H1 (cell line): ENCODE results near the gene SLC15A2. TPM values are rescaled to one million over a fixed set of nuclear protein-coding genes. Genes with fewer than 3 reads are reported as not detected.

ENCODE experiments used
- CTCF ChIA-PET: fragments of 300-600 bp; sonication (Branson Sonifier 250); formaldehyde crosslinking; loops from one replicate; lab custom pipeline; 2021; ENCODE audit not compliant: partially characterized antibody; lab: Charles Lee
- POLR2A ChIA-PET: fragments of 300-600 bp; sonication (Branson Sonifier 250); formaldehyde crosslinking; loops from one replicate; lab custom pipeline; 2021; ENCODE audit warnings: inconsistent platforms; ENCODE audit not compliant: partially characterized antibody; lab: Charles Lee
- DNase-seq, 2 experiments: peaks; one replicate each; pipeline versions ENCODE4 v3.0.0 to v3.0.0-alpha.2; 2010 to 2022; ENCODE audit warnings: low spot score in 2 of 2, low read depth in 1 of 2, mixed read lengths in 1 of 2
- FAIRE-seq: peaks from 2 replicates; lab custom pipeline; 2011; peaks lifted over from hg19 to GRCh38; lab: Jason Lieb, UNC
- H2AFZ ChIP-seq: 2 replicates; pipeline ENCODE4 v1.8.1; 2012; ENCODE audit warnings: low read length, inconsistent platforms
- H2AK5ac ChIP-seq: 2 replicates; pipeline ENCODE4 v1.6.1; 2013; ENCODE audit warnings: low read depth, low read length
- H2BK120ac ChIP-seq: replicated peaks from 2 replicates; pipeline ENCODE3; 2013; ENCODE audit warnings: low read depth, low read length, inconsistent platforms
- H2BK12ac ChIP-seq: 2 replicates; pipeline ENCODE4 v1.6.1; 2013; ENCODE audit warnings: low read depth, low read length
- H2BK15ac ChIP-seq: 2 replicates; pipeline ENCODE4 v1.6.1; 2013; ENCODE audit warnings: low read length
- H2BK20ac ChIP-seq: 2 replicates; pipeline ENCODE4 v1.6.1; 2013; ENCODE audit warnings: low read length
- H2BK5ac ChIP-seq: 2 replicates; pipeline ENCODE4 v1.6.1; 2013; ENCODE audit warnings: low read depth, low read length
- H3K14ac ChIP-seq: 2 replicates; pipeline ENCODE4 v1.6.1; 2013; ENCODE audit warnings: inconsistent platforms; ENCODE audit not compliant: insufficient read length
- H3K18ac ChIP-seq: 2 replicates; pipeline ENCODE4 v1.6.1; 2013; ENCODE audit warnings: low read length; ENCODE audit errors: extremely low read depth
- H3K23ac ChIP-seq: 2 replicates; pipeline ENCODE4 v1.6.1; 2013; ENCODE audit warnings: inconsistent platforms; ENCODE audit not compliant: insufficient read length
- H3K23me2 ChIP-seq: 2 replicates; pipeline ENCODE4 v1.6.1; 2013; ENCODE audit warnings: low read depth, low read length
- H3K27ac ChIP-seq: 2 replicates; pipeline ENCODE4 v1.6.1; 2011; ENCODE audit warnings: low read depth, low read length, inconsistent platforms
- H3K27me3 ChIP-seq, 4 experiments: replicated peaks in 1 of 4; 1 replicate in 1 of 4; 2 replicates in 3 of 4; pipeline versions ENCODE4 v1.6.1 to v1.8.1; 2011 to 2013; ENCODE audit warnings: low read length in 3 of 4, mild to moderate bottlenecking in 3 of 4, inconsistent platforms in 2 of 4, mixed read lengths in 2 of 4, moderate library complexity in 1 of 4; ENCODE audit not compliant: control insufficient read depth in 3 of 4, insufficient read depth in 3 of 4; ENCODE audit errors: extremely low read depth in 1 of 4
- H3K36me3 ChIP-seq, 4 experiments: 2 replicates each; pipeline versions ENCODE4 v1.6.1 to v1.8.1; 2011 to 2013; ENCODE audit warnings: mild to moderate bottlenecking in 4 of 4, low read length in 3 of 4, moderate library complexity in 2 of 4, control low read depth in 1 of 4, inconsistent platforms in 1 of 4; ENCODE audit not compliant: insufficient read depth in 4 of 4, control insufficient read depth in 2 of 4
- H3K4ac ChIP-seq: replicated peaks from 2 replicates; pipeline ENCODE3; 2013; ENCODE audit warnings: low read length, low read depth, mixed read lengths, inconsistent platforms; ENCODE audit not compliant: insufficient read length
- H3K4me1 ChIP-seq, 4 experiments: replicated peaks in 1 of 4; 1 replicate in 1 of 4; 2 replicates in 3 of 4; pipeline versions ENCODE4 v1.6.1 to v1.8.1; 2011 to 2013; ENCODE audit warnings: low read length in 3 of 4, inconsistent platforms in 2 of 4, mixed read lengths in 1 of 4; ENCODE audit not compliant: insufficient read depth in 4 of 4, control insufficient read depth in 3 of 4
- H3K4me2 ChIP-seq, 2 experiments: 2 replicates each; pipeline versions ENCODE4 v1.6.1 to v1.8.1; 2011 to 2013; ENCODE audit warnings: low read depth in 2 of 2, low read length in 2 of 2, control low read depth in 1 of 2, inconsistent platforms in 1 of 2, mild to moderate bottlenecking in 1 of 2; ENCODE audit not compliant: insufficient read depth in 1 of 2
- H3K4me3 ChIP-seq, 4 experiments: fragments of 200-600, 300-600 bp in 1 of 4; sonication (generic), shearing (Covaris generic), sonication (Bioruptor Twin) in 1 of 4; 2 replicates each; pipeline versions ENCODE4 v1.5.1 to v1.8.1; 2011 to 2016; ENCODE audit warnings: low read length in 4 of 4, low read depth in 3 of 4, control low read depth in 2 of 4, inconsistent platforms in 2 of 4, mild to moderate bottlenecking in 2 of 4, mixed read lengths in 1 of 4, moderate library complexity in 1 of 4; ENCODE audit not compliant: insufficient read depth in 2 of 4; ENCODE audit errors: extremely low read depth in 1 of 4
- H3K56ac ChIP-seq: replicated peaks from 2 replicates; pipeline ENCODE3; 2013; ENCODE audit warnings: low read depth, mild to moderate bottlenecking, mixed read lengths, low read length, inconsistent platforms; ENCODE audit not compliant: insufficient read length
- H3K79me1 ChIP-seq: 2 replicates; pipeline ENCODE4 v1.6.1; 2013; ENCODE audit warnings: low read depth, low read length, control low read depth
- H3K79me2 ChIP-seq, 2 experiments: 2 replicates each; pipeline versions ENCODE4 v1.6.1 to v1.8.1; 2012 to 2013; ENCODE audit warnings: low read length in 2 of 2, mild to moderate bottlenecking in 2 of 2, inconsistent platforms in 1 of 2; ENCODE audit not compliant: insufficient read depth in 2 of 2, control insufficient read depth in 1 of 2
- H3K9ac ChIP-seq, 4 experiments: replicated peaks in 1 of 4; 1 replicate in 1 of 4; 2 replicates in 3 of 4; pipeline versions ENCODE4 v1.6.1 to v1.8.1; 2011 to 2013; ENCODE audit warnings: low read depth in 3 of 4, low read length in 3 of 4, control low read depth in 2 of 4, mild to moderate bottlenecking in 2 of 4, moderate library complexity in 2 of 4, inconsistent platforms in 1 of 4; ENCODE audit errors: extremely low read depth in 1 of 4
- H3K9me3 ChIP-seq, 2 experiments: 2 replicates each; pipeline versions ENCODE4 v1.6.1 to v1.8.1; 2012 to 2013; ENCODE audit warnings: mild to moderate bottlenecking in 2 of 2, moderate library complexity in 2 of 2, control low read depth in 1 of 2, inconsistent platforms in 1 of 2, low read depth in 1 of 2, low read length in 1 of 2, mixed read lengths in 1 of 2; ENCODE audit not compliant: insufficient read depth in 2 of 2
- H4K20me1 ChIP-seq, 2 experiments: replicated peaks in 1 of 2; 2 replicates each; pipeline versions ENCODE3 to v1.8.1; 2011 to 2013; ENCODE audit warnings: inconsistent platforms in 2 of 2, low read length in 2 of 2, mild to moderate bottlenecking in 1 of 2; ENCODE audit not compliant: insufficient read depth in 2 of 2, control insufficient read depth in 1 of 2
- H4K5ac ChIP-seq: 2 replicates; pipeline ENCODE4 v1.6.1; 2013; ENCODE audit warnings: low read length, low read depth, mixed read lengths, inconsistent platforms; ENCODE audit not compliant: insufficient read length
- H4K8ac ChIP-seq: 2 replicates; pipeline ENCODE4 v1.8.0; 2013; ENCODE audit warnings: mild to moderate bottlenecking, moderate library complexity, low read length, inconsistent platforms; ENCODE audit not compliant: insufficient read depth; ENCODE audit errors: extremely low read depth
- H4K91ac ChIP-seq: replicated peaks from 2 replicates; pipeline ENCODE3; 2013; ENCODE audit warnings: low read length, mixed read lengths, inconsistent platforms; ENCODE audit not compliant: insufficient read length
- ATF3 ChIP-seq: IDR thresholded peaks from 2 replicates; pipeline ENCODE4 v1.6.1; 2011; ENCODE audit warnings: low read depth, mild to moderate bottlenecking, low read length; ENCODE audit not compliant: insufficient read depth
- CHD2 ChIP-seq: IDR thresholded peaks from 2 replicates; pipeline ENCODE4 v1.6.1; 2012; ENCODE audit warnings: low read length, improper control_type of control experiment
- CREB1 ChIP-seq: IDR thresholded peaks from 2 replicates; pipeline ENCODE4 v1.6.1; 2012; ENCODE audit warnings: inconsistent platforms
- FOSL1 ChIP-seq: IDR thresholded peaks from 2 replicates; pipeline ENCODE4 v1.6.1; 2011; ENCODE audit warnings: mild to moderate bottlenecking, low read depth, low read length, moderate library complexity; ENCODE audit not compliant: insufficient read depth
- POLR2A ChIP-seq, 2 experiments: IDR thresholded peaks; 1 replicate in 1 of 2; 2 replicates in 1 of 2; pipeline ENCODE4 v1.6.1; 2011; ENCODE audit warnings: low read depth in 2 of 2, low read length in 2 of 2, mild to moderate bottlenecking in 2 of 2; ENCODE audit errors: control extremely low read depth in 1 of 2
- POLR2AphosphoS5 ChIP-seq: IDR thresholded peaks from 2 replicates; pipeline ENCODE4 v1.6.1; 2011; ENCODE audit warnings: low read depth, low read length
- RBBP5 ChIP-seq: IDR thresholded peaks from 2 replicates; pipeline ENCODE4 v1.7.1; 2012; ENCODE audit warnings: low read depth, mild to moderate bottlenecking, inconsistent platforms, low read length, moderate library complexity, borderline replicate concordance
- SIRT6 ChIP-seq: IDR thresholded peaks from one replicate; pipeline ENCODE4 v1.7.1; 2012; ENCODE audit warnings: low read length, inconsistent platforms
- SP2 ChIP-seq: IDR thresholded peaks from 2 replicates; pipeline ENCODE4 v1.6.1; 2012; ENCODE audit warnings: mild to moderate bottlenecking, low read length, inconsistent platforms
- SP4 ChIP-seq: IDR thresholded peaks from 2 replicates; pipeline ENCODE4 v1.6.1; 2012; ENCODE audit warnings: low read length, inconsistent platforms
- SRF ChIP-seq: IDR thresholded peaks from 2 replicates; pipeline ENCODE4 v1.6.1; 2011; ENCODE audit warnings: mild to moderate bottlenecking, low read depth, low read length, moderate library complexity
- SUZ12 ChIP-seq: fragments of 200-600 bp; sonication (generic); IDR thresholded peaks from 2 replicates; pipeline ENCODE4 v1.6.1; 2012; ENCODE audit warnings: mild to moderate bottlenecking, inconsistent platforms, low read length, moderate library complexity, mixed read lengths
- TAF7 ChIP-seq: optimal IDR thresholded peaks from 2 replicates; pipeline ENCODE3; 2011; ENCODE audit warnings: low read depth, mild to moderate bottlenecking, inconsistent platforms, low read length, moderate library complexity, borderline replicate concordance
- TCF12 ChIP-seq: IDR thresholded peaks from 2 replicates; pipeline ENCODE4 v1.6.1; 2011; ENCODE audit warnings: low read depth, mild to moderate bottlenecking, low read length
- ZNF274 ChIP-seq: IDR thresholded peaks from 2 replicates; pipeline ENCODE4 v1.7.0; 2012; ENCODE audit warnings: low read length, borderline replicate concordance; ENCODE audit errors: extremely low read depth
- WGBS, 2 experiments: shearing (Covaris generic) in 1 of 2; methylation state at CpG; one replicate each; pipeline versions ENCODE4 v1.1.6 to v1.1.7; 2013 to 2015; ENCODE audit warnings: low lambda C conversion rate in 2 of 2, mixed read lengths in 2 of 2, inconsistent platforms in 1 of 2, low coverage in 1 of 2, missing lambda C conversion rate in 1 of 2; ENCODE audit not compliant: insufficient replicate concordance in 2 of 2, insufficient coverage in 1 of 2, insufficient read length in 1 of 2; ENCODE audit errors: extremely low coverage in 1 of 2, missing lambda C conversion rate in 1 of 2; 5-methylcytosine and 5-hydroxymethylcytosine counted together
- polyA plus RNA-seq, 7 experiments: library from polyadenylated mRNA; depleted of rRNA in 3 of 7; stranded (reverse) in 5 of 7; unstranded in 2 of 7; fragments of >200 nt in 5 of 7; fragments of 200-250 nt in 2 of 7; gene quantifications; 1 replicate in 5 of 7; 2 replicates in 1 of 7; 4 replicates in 1 of 7; pipeline versions ENCODE4 v1.2.1 to v1.2.3, GENCODE V29; 2011 to 2013; ENCODE audit warnings: missing spikeins in 2 of 7, mixed read lengths in 2 of 7
- total RNA-seq: library from RNA; stranded (reverse); fragmentation: NEBNext Ultra II Directional; extraction: Animal tissue kit (Norgen Biotek cat#: 25700); gene quantifications from 2 replicates; pipeline ENCODE4 v1.2.1, GENCODE V29; 2021
- TF ChIP-seq, protein P1 (sequence below): IDR thresholded peaks from 2 replicates; pipeline ENCODE4 v1.6.1; 2012; ENCODE audit warnings: inconsistent platforms

SLC15A2 gene
- total and polyA plus RNA-seq, 2 of the 8 experiments (the other 6 are each of a cell fraction or from before 2014, with no cell fraction given), result 2.0 to 3.6 TPM

DNA sequence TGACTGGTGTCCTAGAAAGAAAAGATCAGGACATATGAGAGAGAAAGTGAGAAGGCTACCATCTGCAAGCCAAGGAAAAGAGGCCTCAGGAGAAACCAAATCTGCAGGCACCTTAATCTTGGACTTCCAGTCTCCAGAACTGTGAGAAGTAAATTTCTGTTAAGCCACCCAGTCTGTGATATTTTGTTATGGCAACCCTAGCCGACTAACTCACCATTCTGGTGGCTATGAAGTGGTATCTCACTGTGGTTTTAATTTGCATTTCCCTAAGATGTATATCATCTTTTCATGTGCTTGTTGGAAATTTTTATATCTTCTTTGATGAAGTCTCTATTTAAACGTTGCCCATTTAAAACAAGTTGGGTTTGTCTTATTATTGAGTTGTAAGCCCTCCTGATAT, 87.3 kb downstream of the SLC15A2 start:
- FAIRE-seq (no peak), DNase-seq (no peak)
- no peak overlapping the region for H3K4me2 ChIP-seq
- no peak overlapping the region for H2BK12ac ChIP-seq
- no peaks in the 10 kb centered on the region for H3K79me1 ChIP-seq
- H2AK5ac ChIP-seq, result no peak overlapping the region
- no peak overlapping the region for H3K9ac ChIP-seq
- POLR2A ChIA-PET, result no interaction called here
- H3K9me3 ChIP-seq, result peaks cover 0 to 6% of the 10 kb centered on the region in 2 experiments; a peak in 2 of 4 replicates
- no peak overlapping the region for H2BK5ac ChIP-seq
- no peaks in the 10 kb centered on the region for H3K27me3 ChIP-seq
- no peak overlapping the region for H3K23ac ChIP-seq
- no peak overlapping the region for H4K91ac ChIP-seq
- H3K4me3 ChIP-seq, result no peak overlapping the region
- no peak overlapping the region for H2AFZ ChIP-seq
- H3K14ac ChIP-seq, result no peak overlapping the region
- CTCF ChIA-PET, result no interaction called here
- H3K36me3 ChIP-seq, result no peaks in the 10 kb centered on the region
- H2BK20ac ChIP-seq, result no peak overlapping the region
- H3K56ac ChIP-seq, result no peak overlapping the region
- no peak overlapping the region for H4K8ac ChIP-seq
- H2BK120ac ChIP-seq, result no peak overlapping the region
- H3K4ac ChIP-seq, result no peak overlapping the region
- no peak overlapping the region for H3K27ac ChIP-seq
- no peak overlapping the region for H3K18ac ChIP-seq
- H3K23me2 ChIP-seq, result no peaks in the 10 kb centered on the region
- H3K79me2 ChIP-seq, result no peaks in the 10 kb centered on the region
- H4K5ac ChIP-seq, result no peak overlapping the region
- no peaks in the 10 kb centered on the region for H4K20me1 ChIP-seq
- H2BK15ac ChIP-seq, result no peak overlapping the region
- no peaks in the 10 kb centered on the region for H3K4me1 ChIP-seq
- 89% methylated on average over 2 of the region's 2 CpGs; no CpG with 5 or more reads in 1 of the 2 experiments for WGBS, 2 experiments
- TF ChIP-seq RBBP5 (no peak), FOSL1 (no peak), ZNF274 (no peak), POLR2A (IDR thresholded peaks at IDR 0.05; ENCODE audit: control extremely low read depth in 1 of 2, low read depth in 2 of 2, low read length in 2 of 2) (no peak), SIRT6 (no peak), SUZ12 (no peak), SP4 (no peak), CHD2 (no peak), POLR2AphosphoS5 (no peak), SRF (no peak), ATF3 (no peak), CREB1 (no peak), TAF7 (no peak), TCF12 (no peak), SP2 (no peak)
- TF ChIP-seq, protein P1, sequence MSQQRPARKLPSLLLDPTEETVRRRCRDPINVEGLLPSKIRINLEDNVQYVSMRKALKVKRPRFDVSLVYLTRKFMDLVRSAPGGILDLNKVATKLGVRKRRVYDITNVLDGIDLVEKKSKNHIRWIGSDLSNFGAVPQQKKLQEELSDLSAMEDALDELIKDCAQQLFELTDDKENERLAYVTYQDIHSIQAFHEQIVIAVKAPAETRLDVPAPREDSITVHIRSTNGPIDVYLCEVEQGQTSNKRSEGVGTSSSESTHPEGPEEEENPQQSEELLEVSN, result no peak
